GM12874 (cell line): ENCODE measurements around the gene TRAK2.

Source experiments
- CTCF ChIP-seq: IDR thresholded peaks from 2 replicates; pipeline ENCODE4 v1.5.1; 2011; ENCODE audit warnings: low read depth, mild to moderate bottlenecking, control low read depth, low read length, moderate library complexity; ENCODE audit not compliant: insufficient read depth

Gene TRAK2

GRCh38 chr2:201460532-201460931 is 9.3 kb upstream of the TRAK2 start:
- TF ChIP-seq CTCF, result no peak

GRCh38 chr2:201458381-201458780 is 7.1 kb upstream of the TRAK2 start:
- no peak for TF ChIP-seq CTCF

GRCh38 chr2:201452922-201453643 is 1.8 kb upstream of the TRAK2 start:
- TF ChIP-seq CTCF, result no peak

- TF ChIP-seq CTCF, result no peak
These were observed 1.0 kb upstream of the TRAK2 start for GRCh38 chr2:201452058-201452921.

GRCh38 chr2:201450954-201451291 is 335 bp downstream of the TRAK2 start:
- no peak for TF ChIP-seq CTCF

- no peak for TF ChIP-seq CTCF
These were observed 2.6 kb downstream of the TRAK2 start for GRCh38 chr2:201448701-201449100.

GRCh38 chr2:201448061-201448460 is 3.2 kb downstream of the TRAK2 start:
- no peak for TF ChIP-seq CTCF
